Measurements from ENCODE around the gene GFRA1. TPM values are rescaled to one million over a fixed set of nuclear protein-coding genes. Genes with fewer than 3 reads are reported as not detected.

GFRA1 gene
- total and polyA plus RNA-seq, 2 experiments from 2014 or later = 0.48 to 2.9 TPM

DNA sequence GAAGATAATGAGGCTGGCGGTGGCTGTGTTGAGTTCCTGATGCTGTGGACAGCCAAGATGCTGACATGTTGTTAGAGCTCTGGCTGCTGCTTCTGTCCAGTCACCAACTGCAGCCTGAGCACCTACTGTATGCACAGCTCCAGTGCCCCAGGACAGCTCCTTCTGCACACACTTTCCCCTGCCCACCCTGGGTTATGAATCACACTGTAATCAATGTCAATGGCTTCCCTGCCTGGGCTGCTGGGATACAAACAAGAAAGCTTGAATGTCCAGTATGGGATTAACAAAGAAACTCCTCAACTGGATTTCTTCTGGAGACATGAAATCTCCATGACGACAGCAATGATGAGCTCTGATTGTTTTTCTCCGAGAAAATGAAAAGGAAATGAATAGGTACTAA, 172.0 kb downstream of the GFRA1 start:
- no peaks in the 10 kb centered on the region for H3K27me3 ChIP-seq
- H3K36me3 ChIP-seq (replicated peaks; ENCODE audit: insufficient read depth, low read depth) = no peaks in the 10 kb centered on the region
- H3K9me2 ChIP-seq (replicated peaks; ENCODE audit: insufficient read depth) = no peaks in the 10 kb centered on the region
- H3K9me3 ChIP-seq (ENCODE audit: low read depth) = no peaks in the 10 kb centered on the region
- H3K4me3 ChIP-seq = no peak overlapping the region
- H2AFZ ChIP-seq = no peak overlapping the region
- no peaks in the 10 kb centered on the region for H3K79me2 ChIP-seq
- no peaks in the 10 kb centered on the region for H4K20me1 ChIP-seq (ENCODE audit: insufficient read depth, poor library complexity, severe bottlenecking)
- peaks cover 3% of the 10 kb centered on the region for H3K4me1 ChIP-seq (ENCODE audit: insufficient read depth)
- no peak for DNase-seq (ENCODE audit: low spot score)
- H3K27ac ChIP-seq = no peak overlapping the region
- TF ChIP-seq, protein P1, sequence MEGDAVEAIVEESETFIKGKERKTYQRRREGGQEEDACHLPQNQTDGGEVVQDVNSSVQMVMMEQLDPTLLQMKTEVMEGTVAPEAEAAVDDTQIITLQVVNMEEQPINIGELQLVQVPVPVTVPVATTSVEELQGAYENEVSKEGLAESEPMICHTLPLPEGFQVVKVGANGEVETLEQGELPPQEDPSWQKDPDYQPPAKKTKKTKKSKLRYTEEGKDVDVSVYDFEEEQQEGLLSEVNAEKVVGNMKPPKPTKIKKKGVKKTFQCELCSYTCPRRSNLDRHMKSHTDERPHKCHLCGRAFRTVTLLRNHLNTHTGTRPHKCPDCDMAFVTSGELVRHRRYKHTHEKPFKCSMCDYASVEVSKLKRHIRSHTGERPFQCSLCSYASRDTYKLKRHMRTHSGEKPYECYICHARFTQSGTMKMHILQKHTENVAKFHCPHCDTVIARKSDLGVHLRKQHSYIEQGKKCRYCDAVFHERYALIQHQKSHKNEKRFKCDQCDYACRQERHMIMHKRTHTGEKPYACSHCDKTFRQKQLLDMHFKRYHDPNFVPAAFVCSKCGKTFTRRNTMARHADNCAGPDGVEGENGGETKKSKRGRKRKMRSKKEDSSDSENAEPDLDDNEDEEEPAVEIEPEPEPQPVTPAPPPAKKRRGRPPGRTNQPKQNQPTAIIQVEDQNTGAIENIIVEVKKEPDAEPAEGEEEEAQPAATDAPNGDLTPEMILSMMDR (IDR thresholded peaks at IDR 0.05; ENCODE audit: poor library complexity) = no peak
- TF ChIP-seq EZH2phosphoT487 (IDR thresholded peaks at IDR 0.05; ENCODE audit: low read depth, severe bottlenecking, unreplicated experiment) = no peak
- TF ChIP-seq EZH2 (IDR thresholded peaks at IDR 0.05; ENCODE audit: borderline replicate concordance) = no peak
- WGBS (ENCODE audit: low lambda C conversion rate, missing lambda C conversion rate) = 96% methylated on average over 3 of the region's 3 CpGs
- H3K4me2 ChIP-seq = no peak overlapping the region

DNA sequence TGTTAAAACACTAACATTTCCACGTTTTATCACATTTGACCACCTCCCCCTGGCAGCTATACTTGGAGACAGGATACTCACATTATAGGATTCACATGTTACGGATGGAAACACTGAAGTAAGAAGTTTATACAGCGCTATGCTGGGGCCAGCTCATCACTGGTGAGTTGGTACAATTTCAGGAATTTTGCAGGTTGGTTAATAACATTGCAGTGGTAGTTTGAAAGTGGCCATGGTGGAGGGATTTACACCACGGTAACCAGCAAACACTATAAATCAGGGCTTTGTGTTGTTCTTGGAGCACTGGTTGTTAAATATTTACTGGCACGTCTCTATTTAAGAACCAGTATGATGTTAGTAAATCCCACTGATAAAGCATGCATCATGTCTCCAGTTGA, 174.0 kb downstream of the GFRA1 start:
- no peaks in the 10 kb centered on the region for H3K9me3 ChIP-seq (ENCODE audit: low read depth)
- H3K27me3 ChIP-seq = peaks cover 5% of the 10 kb centered on the region
- no peak overlapping the region for H3K4me3 ChIP-seq
- no peak overlapping the region for H2AFZ ChIP-seq
- no peaks in the 10 kb centered on the region for H3K36me3 ChIP-seq (replicated peaks; ENCODE audit: insufficient read depth, low read depth)
- DNase-seq (ENCODE audit: low spot score) = no peak
- H3K79me2 ChIP-seq = no peaks in the 10 kb centered on the region
- TF ChIP-seq EZH2phosphoT487 (IDR thresholded peaks at IDR 0.05; ENCODE audit: low read depth, severe bottlenecking, unreplicated experiment) (no peak), EZH2 (IDR thresholded peaks at IDR 0.05; ENCODE audit: borderline replicate concordance) (no peak)
- TF ChIP-seq, protein P1 (IDR thresholded peaks at IDR 0.05; ENCODE audit: poor library complexity) = no peak
- no peaks in the 10 kb centered on the region for H4K20me1 ChIP-seq (ENCODE audit: insufficient read depth, poor library complexity, severe bottlenecking)
- H3K4me2 ChIP-seq = peak overlapping the region; percentile 25
- no peaks in the 10 kb centered on the region for H3K9me2 ChIP-seq (replicated peaks; ENCODE audit: insufficient read depth)
- no peaks in the 10 kb centered on the region for H3K4me1 ChIP-seq (ENCODE audit: insufficient read depth)
- 50% methylated on average over 5 of the region's 5 CpGs for WGBS (ENCODE audit: low lambda C conversion rate, missing lambda C conversion rate)
- H3K27ac ChIP-seq = peak overlapping the region; percentile 24

DNA sequence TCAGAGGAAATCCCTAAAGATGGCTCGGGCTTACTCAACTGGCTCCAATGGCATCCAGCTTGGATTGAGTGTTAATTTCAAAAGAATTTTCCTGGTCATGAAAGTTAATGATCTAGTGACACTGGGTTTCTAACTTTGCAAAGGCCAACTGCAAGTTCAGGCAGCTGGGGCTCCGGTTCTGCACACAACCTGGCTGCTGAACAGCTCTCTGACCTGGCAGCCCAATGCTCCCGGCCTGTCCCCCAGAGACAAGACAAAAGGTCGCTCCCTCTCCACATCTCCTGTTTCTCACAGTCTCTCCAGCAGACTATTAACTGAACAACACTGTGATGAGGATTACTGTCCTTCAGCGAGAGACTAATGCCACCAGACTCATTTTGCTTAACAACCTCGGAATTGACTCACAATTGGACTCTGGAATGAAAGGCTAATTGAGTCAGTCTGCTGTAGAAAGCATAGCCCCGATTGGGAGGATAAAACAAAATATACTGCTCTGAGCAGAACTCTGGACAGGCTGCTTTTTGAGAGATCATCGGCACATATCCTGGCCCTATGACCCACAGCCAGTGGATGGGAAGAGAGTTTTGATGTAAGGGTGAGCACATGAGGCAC, 174.5 kb downstream of the GFRA1 start:
- no peak for TF ChIP-seq EZH2 (IDR thresholded peaks at IDR 0.05; ENCODE audit: borderline replicate concordance)
- TF ChIP-seq, protein P1 (IDR thresholded peaks at IDR 0.05; ENCODE audit: poor library complexity) = no peak
- TF ChIP-seq EZH2phosphoT487 (IDR thresholded peaks at IDR 0.05; ENCODE audit: low read depth, severe bottlenecking, unreplicated experiment) = no peak
- Histone ChIP-seq H3K79me2 (no peaks in the 10 kb centered on the region), H2AFZ (no peak overlapping the region), H3K4me2 (peak overlapping the region; percentile 25), H3K4me1 (ENCODE audit: insufficient read depth) (no peaks in the 10 kb centered on the region), H3K9me3 (ENCODE audit: low read depth) (no peaks in the 10 kb centered on the region), H3K4me3 (no peak overlapping the region), H4K20me1 (ENCODE audit: insufficient read depth, poor library complexity, severe bottlenecking) (no peaks in the 10 kb centered on the region), H3K9me2 (replicated peaks; ENCODE audit: insufficient read depth) (no peaks in the 10 kb centered on the region), H3K27ac (peak overlapping the region; percentile 24), H3K36me3 (replicated peaks; ENCODE audit: insufficient read depth, low read depth) (no peaks in the 10 kb centered on the region), H3K27me3 (peaks cover 5% of the 10 kb centered on the region)
- 55% methylated on average over 8 of the region's 8 CpGs for WGBS (ENCODE audit: low lambda C conversion rate, missing lambda C conversion rate)
- DNase-seq (ENCODE audit: low spot score) = peak; percentile 32

Data from hepatocyte (in vitro differentiated cells).